Bronchial epithelial cell (primary cell): Measurements from ENCODE around the gene PRKCG. TPM values are rescaled to one million over a fixed set of nuclear protein-coding genes. Genes with fewer than 3 reads are reported as not detected.

ENCODE experiments used
- DNase-seq: peaks from one replicate; pipeline ENCODE4 v3.0.0-alpha.2; 2010; ENCODE audit warnings: low read depth
- FAIRE-seq: peaks from 2 replicates; lab custom pipeline; 2011; peaks lifted over from hg19 to GRCh38; lab: Jason Lieb, UNC
- H3K27me3 ChIP-seq: 2 replicates; pipeline ENCODE4 v1.5.1; 2011; ENCODE audit warnings: low read length; ENCODE audit not compliant: control insufficient read depth, insufficient read depth
- H3K36me3 ChIP-seq: 2 replicates; pipeline ENCODE4 v1.5.1; 2011; ENCODE audit warnings: low read length; ENCODE audit not compliant: control insufficient read depth, insufficient read depth
- H3K4me3 ChIP-seq: 2 replicates; pipeline ENCODE4 v1.5.1; 2011; ENCODE audit warnings: mild to moderate bottlenecking, low read depth, low read length, control low read depth
- total RNA-seq: library from RNA; depleted of rRNA; stranded (reverse); fragments of >200 nt; gene quantifications from 2 replicates; pipeline ENCODE4 v1.2.1, GENCODE V29; 2014
- TF ChIP-seq, protein P1 (sequence below): IDR thresholded peaks from 2 replicates; pipeline ENCODE4 v1.5.1; 2011; ENCODE audit warnings: mild to moderate bottlenecking, moderate library complexity, low read length, control low read depth, inconsistent platforms; ENCODE audit not compliant: insufficient read depth, severe bottlenecking

Gene PRKCG
- total RNA-seq, 1 donor from 2014 or later = not detected

GRCh38 chr19:53936029-53936428 lies 54.0 kb downstream of the PRKCG start:
- DNase-seq (no peak), FAIRE-seq (no peak)

GRCh38 chr19:53942001-53942786 lies 60.2 kb downstream of the PRKCG start:
- DNase-seq = no peak
- no peak overlapping the region for H3K4me3 ChIP-seq
- no peaks in the 10 kb centered on the region for H3K27me3 ChIP-seq
- TF ChIP-seq, protein P1, sequence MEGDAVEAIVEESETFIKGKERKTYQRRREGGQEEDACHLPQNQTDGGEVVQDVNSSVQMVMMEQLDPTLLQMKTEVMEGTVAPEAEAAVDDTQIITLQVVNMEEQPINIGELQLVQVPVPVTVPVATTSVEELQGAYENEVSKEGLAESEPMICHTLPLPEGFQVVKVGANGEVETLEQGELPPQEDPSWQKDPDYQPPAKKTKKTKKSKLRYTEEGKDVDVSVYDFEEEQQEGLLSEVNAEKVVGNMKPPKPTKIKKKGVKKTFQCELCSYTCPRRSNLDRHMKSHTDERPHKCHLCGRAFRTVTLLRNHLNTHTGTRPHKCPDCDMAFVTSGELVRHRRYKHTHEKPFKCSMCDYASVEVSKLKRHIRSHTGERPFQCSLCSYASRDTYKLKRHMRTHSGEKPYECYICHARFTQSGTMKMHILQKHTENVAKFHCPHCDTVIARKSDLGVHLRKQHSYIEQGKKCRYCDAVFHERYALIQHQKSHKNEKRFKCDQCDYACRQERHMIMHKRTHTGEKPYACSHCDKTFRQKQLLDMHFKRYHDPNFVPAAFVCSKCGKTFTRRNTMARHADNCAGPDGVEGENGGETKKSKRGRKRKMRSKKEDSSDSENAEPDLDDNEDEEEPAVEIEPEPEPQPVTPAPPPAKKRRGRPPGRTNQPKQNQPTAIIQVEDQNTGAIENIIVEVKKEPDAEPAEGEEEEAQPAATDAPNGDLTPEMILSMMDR = no peak
- no peaks in the 10 kb centered on the region for H3K36me3 ChIP-seq
- FAIRE-seq = no peak

More at GRCh38 chr19:53936029-53936428, 54.0 kb downstream of the PRKCG start:
- Histone ChIP-seq H3K36me3 (no peaks in the 10 kb centered on the region), H3K27me3 (no peaks in the 10 kb centered on the region), H3K4me3 (no peak overlapping the region)
- TF ChIP-seq, protein P1 = no peak

DNA sequence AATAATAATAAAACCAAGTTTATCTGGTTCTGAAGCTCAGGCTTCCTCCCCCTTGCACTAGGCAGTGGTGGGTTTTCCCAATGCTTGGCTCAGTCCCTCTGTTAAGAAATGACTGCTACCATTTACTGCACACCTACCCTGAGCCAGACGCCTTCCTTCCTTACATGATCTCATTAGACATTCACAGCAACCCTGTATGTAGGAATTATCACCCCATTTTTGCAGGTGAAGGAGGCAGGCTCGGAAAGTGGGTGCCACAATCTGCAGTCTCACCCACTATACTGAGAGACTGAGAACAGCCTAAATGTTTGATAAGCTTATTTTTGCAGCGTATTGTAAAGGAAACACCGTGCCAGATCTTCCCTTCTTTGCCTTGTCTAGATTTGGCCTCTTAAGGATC lies 62.4 kb downstream of the PRKCG start:
- Histone ChIP-seq H3K4me3 (no peak overlapping the region), H3K27me3 (no peaks in the 10 kb centered on the region), H3K36me3 (no peaks in the 10 kb centered on the region)
- TF ChIP-seq, protein P1 = no peak
- no peak for DNase-seq
- no peak for FAIRE-seq

DNA sequence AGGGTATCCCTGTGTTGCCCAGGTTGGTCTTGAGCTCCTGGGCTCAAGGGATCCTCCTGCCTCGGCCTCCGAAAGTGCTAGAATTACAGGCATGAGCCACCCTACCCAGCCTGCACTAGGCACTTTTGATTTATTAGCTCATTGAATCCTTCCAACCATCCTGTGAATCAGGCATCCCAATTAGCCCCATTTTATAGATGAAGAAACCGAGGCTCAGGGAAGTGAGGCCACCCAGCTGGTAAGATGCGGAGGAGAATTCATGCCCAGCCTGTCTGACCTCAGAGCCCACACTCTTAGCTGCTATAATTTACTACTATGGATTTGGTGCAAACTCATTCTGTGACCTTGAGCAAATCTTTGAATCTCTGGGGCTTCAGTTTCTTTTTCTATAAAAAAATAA lies 62.9 kb downstream of the PRKCG start:
- DNase-seq = no peak
- Histone ChIP-seq H3K27me3 (no peaks in the 10 kb centered on the region), H3K36me3 (no peaks in the 10 kb centered on the region), H3K4me3 (no peak overlapping the region)
- no peak for FAIRE-seq
- TF ChIP-seq, protein P1 = no peak

DNA sequence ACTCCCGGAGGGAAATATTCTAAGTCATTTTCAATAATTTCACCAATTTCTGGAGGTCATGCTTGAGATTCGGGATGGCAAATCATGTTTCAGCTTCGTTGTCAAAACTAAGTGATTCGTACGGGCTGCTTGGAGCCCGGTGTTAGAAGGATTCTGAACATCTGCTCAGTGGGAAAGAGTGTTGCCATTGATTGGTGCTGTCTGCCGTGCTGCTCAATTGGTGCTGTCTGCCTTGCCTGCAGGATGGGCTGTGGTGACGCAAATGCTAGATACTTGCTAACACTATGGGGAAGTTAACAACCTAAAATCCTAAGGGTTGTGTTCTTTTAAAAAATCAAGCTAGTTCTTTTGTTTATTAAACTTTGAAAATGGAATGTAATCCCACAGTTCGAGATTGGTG lies 63.4 kb downstream of the PRKCG start:
- TF ChIP-seq, protein P1 = no peak
- DNase-seq = no peak
- H3K4me3 ChIP-seq = no peak overlapping the region
- no peak for FAIRE-seq
- no peaks in the 10 kb centered on the region for H3K27me3 ChIP-seq
- no peaks in the 10 kb centered on the region for H3K36me3 ChIP-seq
